SK-N-SH (cell line): ENCODE data around the gene PTPRD.

Experiments used
- CTCF ChIP-seq: fragments of 200-600 bp; sonication (generic); IDR thresholded peaks from 2 replicates; pipeline ENCODE4 v1.6.1; 2017; ENCODE audit warnings: antibody characterized with exemption, mild to moderate bottlenecking, moderate library complexity
- EP300 ChIP-seq, 2 experiments: IDR thresholded peaks; 2 replicates each; pipeline versions ENCODE4 v1.4.0 to v1.6.1; 2012; ENCODE audit warnings: borderline replicate concordance in 1 of 2, low read depth in 1 of 2, low read length in 1 of 2
- GABPA ChIP-seq: IDR thresholded peaks from 2 replicates; pipeline ENCODE4 v1.4.0; 2012; ENCODE audit warnings: low read depth, mild to moderate bottlenecking
- NFIC ChIP-seq: IDR thresholded peaks from 2 replicates; pipeline ENCODE4 v1.4.0; 2012; ENCODE audit warnings: borderline replicate concordance
- POLR2AphosphoS5 ChIP-seq: IDR thresholded peaks from 2 replicates; pipeline ENCODE4 v1.6.1; 2012; ENCODE audit warnings: low read depth, low read length
- RFX5 ChIP-seq: IDR thresholded peaks from 2 replicates; pipeline ENCODE4 v1.6.1; 2012; ENCODE audit warnings: mild to moderate bottlenecking, improper control_type of control experiment, low read length
- TAF1 ChIP-seq: IDR thresholded peaks from 2 replicates; pipeline ENCODE4 v1.6.1; 2012; ENCODE audit warnings: low read depth, mild to moderate bottlenecking, low read length, moderate library complexity, borderline replicate concordance
- YY1 ChIP-seq: IDR thresholded peaks from 2 replicates; pipeline ENCODE4 v1.4.0; 2012; ENCODE audit warnings: low read depth, mild to moderate bottlenecking

DNA sequence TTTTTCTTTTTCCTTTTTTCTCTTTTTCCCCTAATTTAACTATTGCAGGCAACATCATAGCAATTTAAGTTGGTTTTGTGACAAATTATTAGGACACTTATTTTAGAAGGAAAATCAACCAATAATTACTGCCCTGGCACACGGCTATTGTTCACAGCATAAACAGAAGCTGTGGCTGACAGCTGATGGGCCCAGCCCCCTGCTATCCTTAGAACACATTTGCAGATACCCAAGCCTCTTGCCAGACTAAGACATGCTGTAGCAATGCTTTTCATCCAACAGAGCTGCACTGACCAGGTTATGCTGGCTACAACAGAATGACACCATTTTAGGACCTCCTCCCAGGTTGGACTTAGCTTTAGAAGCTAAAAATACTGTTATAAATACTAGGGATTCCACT is 1960.5 kb downstream of the PTPRD start:
- TF ChIP-seq EP300 (IDR thresholded peaks at IDR 0.05; ENCODE audit: borderline replicate concordance in 1 of 2, low read depth in 1 of 2, low read length in 1 of 2) (no peak), CTCF (no peak), RFX5 (no peak), POLR2AphosphoS5 (no peak), TAF1 (no peak), GABPA (no peak), NFIC (no peak), YY1 (no peak)
